Measurements from ENCODE around the gene EXD2.
A peak's percentile ranks its signal among the peaks of the same experiment; 100 is the strongest.
"Not testable (repeated sequence)": the region's sequence is repeated elsewhere in the genome, so short reads cannot be mapped to it uniquely, and the experiment has no call there.

EXD2 gene

DNA sequence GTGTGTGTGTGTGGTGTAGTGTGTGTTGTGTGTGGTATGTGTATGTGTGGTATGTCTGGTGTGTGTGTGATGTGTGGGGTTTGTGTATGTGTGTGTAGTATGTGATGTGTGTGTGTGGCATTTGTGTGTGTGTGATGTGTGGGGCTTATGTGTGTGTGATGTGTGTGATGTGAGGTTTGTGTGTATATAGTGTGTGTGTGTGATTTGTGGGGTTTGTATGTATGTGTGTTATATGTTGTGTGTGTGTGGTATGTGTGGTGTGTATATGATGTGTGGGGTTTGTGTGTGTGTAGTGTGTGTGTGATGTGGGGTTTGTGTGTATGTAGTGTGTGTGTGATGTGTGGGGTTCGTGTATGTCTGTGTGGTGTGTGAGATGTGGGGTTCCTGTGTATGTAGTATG, 78.1 kb downstream of the EXD2 start:
- no peak overlapping the region for H3K4me3 ChIP-seq (ENCODE audit: low read depth, low read length)
- no peak for DNase-seq (ENCODE audit: low read depth)

DNA sequence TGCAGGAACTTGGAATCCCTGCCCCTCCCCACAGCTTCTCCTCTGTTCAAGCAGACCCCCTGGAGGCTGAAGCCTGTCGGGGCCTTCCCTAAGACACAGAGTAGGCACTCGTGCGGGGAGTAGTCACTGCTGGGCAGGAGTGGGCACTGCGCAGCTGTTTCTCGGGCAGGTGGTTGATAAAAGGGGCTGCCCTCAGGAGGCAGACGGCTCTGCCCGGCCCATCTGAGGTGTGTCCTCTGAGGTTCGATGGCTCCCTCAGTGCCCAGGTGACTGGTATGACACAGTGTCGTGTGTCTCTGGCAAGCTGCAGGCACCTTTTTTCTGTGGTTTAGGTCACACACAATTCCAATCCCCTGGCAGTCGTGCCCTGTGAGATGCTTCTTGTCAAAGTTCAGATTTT, 78.8 kb downstream of the EXD2 start:
- DNase-seq (ENCODE audit: low read depth): no peak
- H3K4me3 ChIP-seq (ENCODE audit: low read depth, low read length): no peak overlapping the region

DNA sequence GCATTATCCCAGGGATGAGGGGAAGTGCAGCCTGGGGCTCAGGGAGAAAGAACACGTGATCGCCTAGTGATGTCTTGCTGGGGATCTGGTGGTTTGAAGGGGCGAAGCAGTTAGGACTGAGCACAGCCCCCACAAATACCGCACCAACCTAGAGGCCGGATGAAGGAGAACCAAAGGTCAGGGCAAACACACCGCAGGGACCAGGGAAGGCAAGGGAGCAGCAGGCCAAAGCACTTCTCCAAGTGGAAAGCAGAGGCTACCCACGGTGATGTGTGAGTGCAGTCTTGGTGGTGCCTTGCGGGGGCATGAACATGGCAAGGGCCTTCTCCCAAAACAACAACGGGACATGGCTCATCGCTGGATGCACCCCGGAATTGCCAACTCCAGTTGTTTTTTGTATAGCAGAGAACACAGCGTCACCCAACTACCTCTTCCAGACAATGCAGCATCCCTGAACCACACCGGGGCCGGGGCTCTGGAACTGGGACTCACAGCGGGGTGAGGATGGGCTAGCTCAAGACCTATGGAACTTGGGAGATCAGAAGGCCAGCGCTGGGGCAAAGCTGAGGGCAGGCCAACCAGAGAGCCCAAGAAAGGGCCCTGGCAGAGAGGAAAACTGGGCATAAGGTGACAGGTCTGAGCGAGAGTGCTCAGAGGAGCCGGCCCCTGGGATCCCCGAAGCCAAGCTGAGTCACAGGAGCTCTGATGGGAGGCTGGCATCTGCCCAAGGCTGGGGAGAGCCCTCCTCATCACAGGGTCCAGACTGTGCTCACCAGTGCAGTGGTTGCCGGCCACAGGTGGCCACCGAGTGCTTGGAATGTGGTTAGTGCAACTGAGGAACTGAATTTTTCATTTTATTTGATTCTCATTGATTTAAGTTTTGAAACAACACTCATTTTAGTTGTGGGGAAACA, 79.8 kb downstream of the EXD2 start:
- no peak overlapping the region for H3K4me3 ChIP-seq (ENCODE audit: low read depth, low read length)
- DNase-seq (ENCODE audit: low read depth): no peak

DNA sequence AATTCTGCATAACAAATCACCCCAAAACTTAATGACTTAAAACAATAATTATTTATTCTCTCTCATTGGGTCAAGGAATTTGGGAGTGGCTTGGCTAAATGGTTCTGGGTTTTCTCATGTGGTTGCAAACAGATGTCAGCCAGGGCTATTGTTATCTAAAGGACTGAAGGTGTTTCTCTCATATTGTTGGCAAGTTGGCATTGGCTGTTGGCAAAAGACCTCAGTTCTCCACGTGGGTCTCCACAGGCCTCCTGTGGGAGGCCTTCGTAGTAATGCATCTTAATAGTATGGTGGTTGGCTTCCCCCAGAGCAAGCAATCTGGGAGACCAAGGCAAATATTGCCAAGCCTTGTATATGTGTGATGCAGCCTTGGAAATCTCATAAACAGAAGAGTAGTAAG, 83.0 kb downstream of the EXD2 start:
- H3K4me3 ChIP-seq (ENCODE audit: low read depth, low read length): no peak overlapping the region
- DNase-seq (ENCODE audit: low read depth): no peak

DNA sequence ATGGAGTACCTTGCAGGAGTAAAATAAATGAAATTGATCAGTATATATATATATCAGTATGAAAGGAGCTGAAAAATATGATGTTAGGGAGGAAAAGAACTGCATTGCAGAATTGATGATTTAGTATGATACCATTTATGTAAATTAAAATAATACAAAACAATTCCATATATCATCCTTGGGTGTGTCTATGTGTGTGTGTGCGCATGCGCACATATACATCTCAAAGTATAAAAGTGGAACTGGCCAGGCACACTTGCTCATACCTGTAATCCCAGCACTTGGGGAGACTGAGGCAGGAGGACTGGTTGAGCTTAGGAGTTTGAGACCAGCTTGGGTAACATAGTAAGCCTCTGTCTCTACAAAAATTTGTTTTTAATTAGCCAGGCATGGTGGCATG, 84.0 kb downstream of the EXD2 start:
- no peak for DNase-seq (ENCODE audit: low read depth)
- H3K4me3 ChIP-seq (ENCODE audit: low read depth, low read length): no peak overlapping the region

DNA sequence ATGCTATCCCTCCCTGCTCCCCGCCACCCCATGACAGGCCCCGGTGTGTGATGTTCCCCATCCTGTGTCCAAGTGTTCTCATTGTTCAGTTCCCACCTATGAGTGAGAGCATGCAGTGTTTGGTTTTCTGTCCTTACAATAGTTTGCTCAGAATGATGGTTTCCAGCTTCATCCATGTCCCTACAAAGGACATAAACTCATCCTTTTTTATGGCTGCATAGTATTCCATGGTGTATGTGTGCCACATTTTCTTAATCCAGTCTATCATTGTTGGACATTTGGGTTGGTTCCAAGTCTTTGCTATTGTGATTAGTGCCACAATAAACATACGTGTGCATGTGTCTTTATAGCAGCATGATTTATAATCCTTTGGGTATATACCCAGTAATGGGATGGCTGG, 86.1 kb downstream of the EXD2 start:
- not testable (repeated sequence) for DNase-seq (ENCODE audit: low read depth); H3K4me3 ChIP-seq (ENCODE audit: low read depth, low read length)

DNA sequence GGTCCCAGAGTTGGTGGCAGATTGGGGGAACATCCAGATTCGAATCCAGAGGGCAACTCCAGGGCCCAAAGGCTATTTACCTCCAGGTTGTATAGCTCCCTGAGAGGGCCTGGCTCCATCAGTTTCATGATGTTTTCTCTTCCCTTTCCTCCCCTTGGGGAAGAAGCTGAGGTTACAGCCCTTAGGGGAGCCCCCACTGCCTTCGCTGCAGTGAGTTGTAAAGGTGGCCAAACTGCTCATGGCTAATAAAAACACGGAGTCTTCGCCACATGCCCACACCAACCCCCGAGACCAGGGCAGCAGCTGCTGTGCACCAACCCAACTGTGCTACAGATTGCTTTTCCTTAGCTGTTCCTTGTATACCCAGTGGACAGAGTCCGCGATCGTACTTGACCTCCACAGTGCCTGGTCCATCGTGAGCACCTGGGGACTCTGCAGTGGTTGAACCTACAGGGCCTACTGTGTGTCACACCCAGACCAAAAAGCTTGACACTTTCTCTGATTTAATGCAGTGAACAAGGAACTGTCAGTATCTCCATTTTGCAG, 89.5 kb downstream of the EXD2 start:
- DNase-seq (ENCODE audit: low read depth): no peak
- H3K4me3 ChIP-seq (ENCODE audit: low read depth, low read length): no peak overlapping the region

DNA sequence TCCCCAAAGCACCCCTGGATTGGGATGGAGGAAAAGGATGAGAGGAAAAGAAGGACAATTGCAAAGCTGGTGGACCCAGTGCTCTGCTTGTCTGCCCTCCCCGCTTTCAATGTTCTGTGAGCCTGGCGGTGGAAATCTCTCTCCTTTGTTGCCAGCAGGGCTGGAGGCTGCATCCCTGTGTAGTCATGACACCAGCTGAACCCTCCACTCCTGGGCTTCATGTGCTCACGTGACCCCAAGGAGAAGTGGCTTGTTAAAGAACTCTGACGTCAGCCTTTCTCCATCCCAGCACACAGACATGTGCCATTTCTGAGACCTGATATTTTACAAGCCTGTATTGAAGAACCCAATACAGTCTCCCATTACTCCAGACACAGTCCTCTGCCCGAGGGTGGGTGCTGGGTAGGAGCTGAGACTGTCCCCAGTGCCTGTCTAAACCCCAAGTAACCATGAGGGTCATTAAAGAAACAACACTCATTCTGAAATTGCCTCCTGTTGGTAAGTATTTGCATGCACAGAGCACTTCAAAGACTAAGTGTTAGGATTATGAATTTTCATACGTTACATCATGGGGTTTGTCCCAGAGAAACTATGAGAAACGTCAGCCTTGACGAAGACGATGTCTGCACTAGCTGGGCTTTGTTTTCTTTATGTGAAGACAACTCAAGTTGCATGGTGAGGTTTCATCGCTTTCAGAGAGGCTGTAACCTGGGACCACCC, 90.3 kb downstream of the EXD2 start:
- H3K4me3 ChIP-seq (ENCODE audit: low read depth, low read length): no peak overlapping the region
- no peak for DNase-seq (ENCODE audit: low read depth)

DNA sequence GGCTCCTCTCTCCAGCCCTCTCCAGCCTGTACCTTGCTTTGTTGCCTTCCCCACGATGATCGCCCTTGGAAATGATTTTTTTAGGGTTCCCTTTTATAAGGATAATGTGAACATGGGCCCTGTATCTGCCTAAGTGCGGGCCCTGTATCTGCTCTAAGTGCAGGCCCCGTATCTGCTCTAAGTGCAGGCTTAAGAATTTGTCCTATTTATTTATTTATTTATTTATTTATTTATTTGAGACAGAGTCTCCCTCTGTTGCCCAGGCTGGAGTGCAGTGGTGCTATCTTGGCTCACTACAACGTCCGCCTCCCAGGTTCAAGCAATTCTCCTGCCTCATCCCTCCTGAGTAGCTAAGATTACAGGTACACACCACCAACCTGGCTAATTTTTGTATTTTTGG, 91.2 kb downstream of the EXD2 start:
- no peak for DNase-seq (ENCODE audit: low read depth)
- no peak overlapping the region for H3K4me3 ChIP-seq (ENCODE audit: low read depth, low read length)

DNA sequence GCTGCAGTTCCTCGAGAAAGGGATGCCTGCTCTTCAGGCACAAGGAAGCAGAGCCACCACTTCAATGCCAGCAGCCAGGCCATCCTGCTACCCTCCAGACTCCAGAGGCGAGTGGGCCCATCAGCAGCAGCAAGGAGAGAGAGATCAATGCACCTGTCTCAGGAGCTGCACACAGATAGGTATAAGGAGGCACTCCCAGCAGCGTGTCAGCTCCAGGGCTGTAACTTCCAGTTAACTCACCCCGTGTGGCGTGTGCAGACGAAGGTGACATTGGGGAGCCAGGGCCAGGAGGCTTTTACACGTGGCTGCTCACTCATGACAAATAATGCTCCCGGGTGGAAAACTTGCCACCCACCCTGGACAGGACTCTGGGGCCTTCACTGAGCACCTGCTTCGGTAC, 92.9 kb downstream of the EXD2 start:
- no peak overlapping the region for H3K4me3 ChIP-seq (ENCODE audit: low read depth, low read length)
- no peak for DNase-seq (ENCODE audit: low read depth)

DNA sequence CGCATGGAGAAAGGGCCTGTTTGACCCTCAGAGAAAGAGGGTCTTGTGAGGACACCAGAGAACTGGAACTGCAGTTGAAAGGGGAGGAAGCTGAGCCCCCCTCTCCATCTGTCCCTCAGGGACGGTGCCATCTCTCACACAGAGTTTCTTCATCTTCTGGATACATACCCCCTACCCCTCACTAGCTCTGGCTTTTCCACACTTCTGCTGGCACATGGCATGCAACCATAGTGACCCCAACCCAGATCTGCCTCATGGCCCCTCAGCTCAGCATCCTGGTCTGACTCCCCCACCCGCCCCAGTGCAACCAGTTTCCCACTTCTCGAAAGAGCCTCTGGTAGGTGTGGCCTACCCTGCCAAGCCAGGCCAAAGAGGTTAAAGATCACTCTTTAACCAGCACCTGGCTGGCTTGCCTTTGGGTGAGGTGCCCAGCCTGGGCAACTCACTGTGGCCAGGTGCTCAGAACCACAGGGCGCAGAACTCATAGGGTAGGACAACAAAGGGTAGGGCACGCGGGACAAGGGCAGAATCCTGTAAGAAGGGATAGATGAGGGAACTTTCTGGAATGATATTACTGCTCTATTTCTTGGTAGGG, 94.5 kb downstream of the EXD2 start:
- no peak overlapping the region for H3K4me3 ChIP-seq (ENCODE audit: low read depth, low read length)
- DNase-seq (ENCODE audit: low read depth): no peak

DNA sequence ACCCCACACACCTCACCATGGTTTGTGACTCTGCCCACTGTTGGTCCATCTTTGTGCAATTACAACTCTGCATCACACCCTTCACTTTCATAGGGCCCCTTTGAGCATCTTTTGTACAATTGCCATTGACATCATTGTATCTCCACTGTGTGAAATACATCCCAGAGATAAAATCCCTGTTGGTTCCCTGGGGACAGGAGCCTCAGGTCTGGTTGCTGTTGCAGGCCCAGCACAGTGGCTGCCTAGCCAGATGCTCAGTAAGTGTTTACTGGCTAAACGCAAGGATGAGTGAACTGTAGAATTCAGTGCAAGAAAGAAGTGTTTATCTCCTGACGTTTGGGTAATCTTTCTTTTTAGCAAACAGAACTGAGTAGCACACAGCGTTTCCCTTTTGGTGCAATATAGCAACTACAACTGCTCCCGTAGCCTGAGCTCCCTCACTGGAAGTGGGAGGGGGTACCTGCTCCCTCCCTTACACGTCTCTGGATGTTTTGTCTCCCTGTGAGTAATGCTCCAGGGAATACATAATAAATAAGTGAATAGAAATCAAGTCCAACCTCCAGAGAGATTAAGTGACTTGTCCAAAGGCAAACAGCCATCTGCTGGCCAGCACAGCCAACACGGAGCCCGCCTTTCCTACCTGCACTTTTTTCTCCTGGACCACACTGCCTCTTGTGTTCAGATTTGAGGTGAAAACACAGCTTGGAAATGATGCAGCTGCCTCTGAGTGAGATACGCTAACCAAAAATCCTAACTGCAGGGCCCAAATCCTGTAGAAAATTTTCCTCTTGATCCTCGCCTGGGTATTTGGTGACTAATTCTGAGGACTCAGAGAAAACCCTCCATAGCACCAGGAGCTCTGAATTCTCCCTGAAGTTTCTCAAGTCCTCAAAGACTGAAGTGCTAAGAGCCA, 96.1 kb downstream of the EXD2 start:
- no peak for DNase-seq (ENCODE audit: low read depth)
- H3K4me3 ChIP-seq (ENCODE audit: low read depth, low read length): no peak overlapping the region

DNA sequence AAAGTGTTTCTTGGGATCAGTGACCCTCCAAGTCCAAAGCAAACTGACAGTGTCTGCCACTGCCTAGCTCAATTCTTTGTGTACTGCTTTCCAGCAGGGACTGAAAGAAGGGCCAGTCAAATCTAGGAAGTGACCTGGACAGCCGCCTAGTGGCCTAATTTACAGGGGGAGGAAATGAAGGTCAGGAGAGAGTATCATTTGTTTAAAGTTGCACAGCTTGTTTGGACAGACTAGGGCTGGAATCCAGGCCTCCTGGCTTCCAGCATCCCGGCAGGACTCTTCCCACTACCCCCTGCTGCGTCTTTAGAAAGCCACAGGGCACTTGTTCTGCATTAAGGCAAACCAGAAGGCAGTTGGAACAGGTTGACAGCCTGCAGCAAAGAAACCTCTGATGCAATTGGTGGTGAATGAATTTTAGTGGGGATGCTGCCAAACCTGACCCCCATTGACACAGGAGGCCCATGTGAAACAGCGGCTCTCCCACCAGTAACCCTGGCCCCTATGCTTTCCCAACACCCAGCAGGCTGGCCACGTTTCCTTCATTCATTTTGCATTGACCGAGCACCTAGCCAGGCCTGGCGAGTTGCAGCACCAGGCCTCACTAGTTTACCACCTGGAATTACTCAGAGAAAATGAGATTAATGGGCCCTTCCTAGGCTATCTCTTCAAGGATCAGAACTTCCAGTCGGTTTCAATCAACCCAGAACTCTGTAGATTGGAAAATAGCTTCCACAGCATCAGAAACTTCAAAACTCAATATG, 96.9 kb downstream of the EXD2 start:
- DNase-seq (ENCODE audit: low read depth): peak; percentile 11
- no peak overlapping the region for H3K4me3 ChIP-seq (ENCODE audit: low read depth, low read length)

DNA sequence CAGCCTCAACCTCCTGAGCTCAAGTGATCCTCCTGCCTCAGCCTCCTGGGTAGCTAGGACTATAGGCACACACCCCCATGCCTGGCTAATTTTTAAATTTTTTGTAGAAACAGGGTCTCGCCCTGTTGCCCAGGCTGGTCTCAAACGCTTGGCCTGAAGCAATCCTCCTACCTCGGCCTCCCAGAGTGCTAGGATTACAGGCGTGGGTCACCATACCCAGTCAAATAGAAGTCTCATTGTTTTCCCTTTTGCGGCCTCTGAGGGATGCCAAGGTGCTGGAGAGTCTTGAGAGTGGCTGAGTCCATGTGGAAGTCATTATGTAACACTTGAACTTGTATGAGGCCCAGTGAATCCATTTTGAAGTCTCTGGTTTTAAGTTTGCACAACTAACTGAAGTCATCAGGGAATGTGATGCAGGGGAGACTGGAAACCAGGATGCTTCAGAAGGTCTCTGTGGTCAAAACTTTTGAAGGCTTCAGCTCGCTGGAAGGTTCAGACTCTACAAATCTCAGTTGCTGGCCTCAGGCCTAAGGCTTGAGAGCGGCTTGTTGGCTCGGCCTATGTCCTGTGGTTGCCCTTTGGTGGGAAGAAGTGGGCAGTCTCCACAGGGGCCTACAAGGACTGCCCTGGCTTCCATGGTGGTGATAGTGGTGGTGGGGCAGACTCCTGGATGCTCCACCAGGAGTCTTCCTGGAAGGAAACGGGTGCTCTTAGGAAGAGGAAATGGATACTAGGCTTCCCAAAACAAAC, 97.8 kb downstream of the EXD2 start:
- DNase-seq (ENCODE audit: low read depth): no peak
- H3K4me3 ChIP-seq (ENCODE audit: low read depth, low read length): no peak overlapping the region

DNA sequence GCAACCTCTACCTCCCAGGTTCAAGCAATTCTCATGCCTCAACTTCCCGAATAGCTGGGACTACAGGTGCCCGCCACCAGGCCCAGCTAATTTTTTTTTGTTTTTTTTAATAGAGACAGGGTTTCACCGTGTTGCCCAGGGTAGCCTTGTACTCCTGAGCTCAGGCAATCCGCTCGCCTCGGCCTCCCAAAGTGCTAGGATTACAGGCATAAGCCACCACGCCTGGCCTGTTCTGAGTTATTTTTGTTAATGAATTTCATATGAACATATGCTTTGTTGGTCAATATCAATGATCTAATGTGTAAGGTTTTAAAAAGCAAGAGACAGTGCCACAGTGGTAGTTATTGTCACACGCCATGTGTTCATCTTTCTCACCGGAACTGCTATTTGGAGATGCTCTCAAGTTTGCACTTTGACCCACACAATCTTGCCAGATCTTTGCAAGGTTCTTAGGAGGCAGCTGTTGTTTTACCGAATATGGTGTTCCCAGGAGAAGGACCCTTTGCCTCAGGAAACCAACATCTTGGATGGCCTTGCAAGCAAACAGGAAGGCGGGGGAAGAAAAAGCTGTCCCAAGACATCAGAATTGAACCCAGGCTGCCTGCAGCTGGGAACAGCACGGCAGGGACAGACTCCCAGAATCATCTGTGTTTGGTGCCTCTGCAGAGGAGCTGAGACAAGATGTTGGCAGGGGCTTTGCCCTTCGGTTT, 98.7 kb downstream of the EXD2 start:
- H3K4me3 ChIP-seq (ENCODE audit: low read depth, low read length): no peak overlapping the region
- DNase-seq (ENCODE audit: low read depth): no peak

DNA sequence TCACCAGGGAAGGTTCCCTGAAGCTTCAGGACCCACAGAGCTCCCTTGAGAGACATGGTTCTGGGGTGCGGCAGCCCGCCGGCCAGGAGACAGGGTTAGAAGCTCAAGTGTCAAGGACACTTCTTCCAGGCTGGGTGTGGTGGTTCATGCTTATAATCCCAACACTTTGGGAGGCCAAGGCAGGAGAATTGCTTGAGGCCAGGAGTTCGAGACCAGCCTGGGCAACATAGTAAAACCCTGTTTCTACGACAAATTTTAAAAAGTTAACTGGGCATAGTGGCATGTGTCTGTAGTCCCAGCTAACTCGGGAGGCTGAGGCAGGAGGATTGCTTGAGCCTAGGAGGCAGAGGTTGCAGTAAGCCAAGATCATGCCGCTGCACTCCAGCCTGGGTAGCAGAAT, 99.6 kb downstream of the EXD2 start:
- H3K4me3 ChIP-seq (ENCODE audit: low read depth, low read length); DNase-seq (ENCODE audit: low read depth): not testable (repeated sequence)

DNA sequence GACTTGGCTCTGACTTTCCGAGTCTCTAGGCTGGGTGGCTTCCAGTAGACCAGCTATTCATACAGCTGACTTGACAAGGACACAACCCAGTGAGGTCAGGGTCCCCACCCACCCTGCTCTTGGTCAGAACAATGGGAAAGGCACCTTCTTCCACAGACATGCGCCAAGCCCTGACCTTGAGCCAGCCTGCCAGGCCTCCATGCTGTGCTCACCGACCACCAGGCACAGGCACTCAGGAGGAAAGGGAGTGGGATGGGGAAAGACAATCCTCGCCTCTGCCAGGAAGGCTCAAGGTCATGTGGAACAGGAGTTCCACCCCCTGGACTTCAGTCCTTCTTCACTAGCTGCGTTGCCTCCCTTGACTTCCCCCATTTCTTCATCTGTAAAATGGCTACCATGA, 100.1 kb downstream of the EXD2 start:
- no peak overlapping the region for H3K4me3 ChIP-seq (ENCODE audit: low read depth, low read length)
- DNase-seq (ENCODE audit: low read depth): no peak
